ENCODE data around the gene GHDC. TPM values are rescaled to one million over a fixed set of nuclear protein-coding genes. Genes with fewer than 3 reads are reported as not detected.
A peak's percentile ranks its signal among the peaks of the same experiment; 100 is the strongest.

GHDC gene
- total RNA-seq, 1 experiment from 2014 or later: 8.5 TPM

DNA sequence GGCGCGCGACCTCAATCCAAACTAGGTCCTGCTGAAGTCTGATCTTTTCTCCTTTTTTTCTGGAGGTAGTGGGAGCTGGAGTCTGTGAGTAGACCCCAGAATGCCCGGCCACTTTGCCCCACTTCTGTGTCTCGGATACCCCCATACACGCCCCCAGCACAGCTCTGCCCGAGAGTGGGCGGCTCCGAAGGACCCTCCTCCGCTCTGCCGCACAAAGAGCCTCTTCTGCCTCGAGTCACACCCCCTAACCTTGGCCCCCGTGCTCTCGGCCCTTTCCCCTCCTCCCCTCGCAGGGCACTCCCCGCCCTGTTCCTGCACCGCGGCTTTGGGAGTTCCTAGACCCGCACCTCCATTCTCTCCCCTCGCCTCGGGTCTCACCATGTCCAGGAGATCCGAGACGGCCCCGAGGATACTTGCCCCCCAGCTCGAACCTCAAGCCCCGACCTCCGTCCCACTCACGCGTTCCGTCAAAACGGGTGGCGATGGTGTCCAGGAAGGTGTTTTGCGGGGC, 13.8 kb downstream of the GHDC start:
- Histone ChIP-seq H3K23me2 (ENCODE audit: insufficient read length, low read depth, low read length, poor library complexity, severe bottlenecking) (peaks cover 21% of the 10 kb centered on the region), H3K23ac (ENCODE audit: insufficient read length, low read depth, low read length) (no peak overlapping the region), H4K8ac (replicated peaks; ENCODE audit: insufficient read length, low read depth, low read length) (no peak overlapping the region), H2BK120ac (ENCODE audit: low read depth, low read length, poor library complexity, severe bottlenecking) (no peak overlapping the region), H4K20me1 (ENCODE audit: control insufficient read depth, insufficient read depth, insufficient read length) (peaks cover 3% of the 10 kb centered on the region), H3K14ac (ENCODE audit: insufficient read depth, low read length) (no peak overlapping the region), H3K4ac (ENCODE audit: low read depth, low read length) (no peak overlapping the region), H3K27ac (ENCODE audit: insufficient read length, low read depth, low read length) (no peak overlapping the region), H4K91ac (ENCODE audit: insufficient read length, low read depth, low read length) (no peak overlapping the region), H3K56ac (ENCODE audit: insufficient read length, low read depth, low read length) (no peak overlapping the region), H3K4me2 (ENCODE audit: insufficient read depth, insufficient read length, low read length) (peak overlapping the region; percentile 60), H2AK5ac (ENCODE audit: insufficient read length, low read length) (no peak overlapping the region), H3K4me1 (ENCODE audit: insufficient read depth, low read length) (peaks cover 3% of the 10 kb centered on the region; the same call in 1 of the 2 replicates), H3K9ac (ENCODE audit: extremely low read depth, insufficient read length, low read length) (no peak overlapping the region), H3T11ph (ENCODE audit: low read length) (no peak overlapping the region), H3K18ac (ENCODE audit: insufficient read length, low read depth, low read length) (no peak overlapping the region), H2BK5ac (ENCODE audit: insufficient read length, low read length) (no peak overlapping the region), H2BK15ac (ENCODE audit: low read depth, low read length) (no peak overlapping the region), H3K79me2 (ENCODE audit: insufficient read depth, low read length) (no peaks in the 10 kb centered on the region), H2BK12ac (ENCODE audit: insufficient read length, low read depth, low read length) (no peak overlapping the region), H2AFZ (ENCODE audit: low read length) (no peak overlapping the region), H3K27me3 (ENCODE audit: insufficient read depth, low read length) (peaks cover 10% of the 10 kb centered on the region; the same call in 1 of the 2 replicates), H3K9me3 (ENCODE audit: control insufficient read depth, low read depth, low read length) (no peaks in the 10 kb centered on the region), H3K79me1 (ENCODE audit: insufficient read depth, low read depth, low read length, poor library complexity, severe bottlenecking) (no peaks in the 10 kb centered on the region), H2BK20ac (ENCODE audit: low read depth, low read length, poor library complexity, severe bottlenecking) (no peak overlapping the region), H4K5ac (ENCODE audit: insufficient read length, low read depth, low read length) (no peak overlapping the region)
- TF ChIP-seq, protein P1, sequence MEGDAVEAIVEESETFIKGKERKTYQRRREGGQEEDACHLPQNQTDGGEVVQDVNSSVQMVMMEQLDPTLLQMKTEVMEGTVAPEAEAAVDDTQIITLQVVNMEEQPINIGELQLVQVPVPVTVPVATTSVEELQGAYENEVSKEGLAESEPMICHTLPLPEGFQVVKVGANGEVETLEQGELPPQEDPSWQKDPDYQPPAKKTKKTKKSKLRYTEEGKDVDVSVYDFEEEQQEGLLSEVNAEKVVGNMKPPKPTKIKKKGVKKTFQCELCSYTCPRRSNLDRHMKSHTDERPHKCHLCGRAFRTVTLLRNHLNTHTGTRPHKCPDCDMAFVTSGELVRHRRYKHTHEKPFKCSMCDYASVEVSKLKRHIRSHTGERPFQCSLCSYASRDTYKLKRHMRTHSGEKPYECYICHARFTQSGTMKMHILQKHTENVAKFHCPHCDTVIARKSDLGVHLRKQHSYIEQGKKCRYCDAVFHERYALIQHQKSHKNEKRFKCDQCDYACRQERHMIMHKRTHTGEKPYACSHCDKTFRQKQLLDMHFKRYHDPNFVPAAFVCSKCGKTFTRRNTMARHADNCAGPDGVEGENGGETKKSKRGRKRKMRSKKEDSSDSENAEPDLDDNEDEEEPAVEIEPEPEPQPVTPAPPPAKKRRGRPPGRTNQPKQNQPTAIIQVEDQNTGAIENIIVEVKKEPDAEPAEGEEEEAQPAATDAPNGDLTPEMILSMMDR (conservative IDR thresholded peaks at IDR 0.05): no peak
- Mint-ChIP-seq H3K9me3 (no peaks in the 10 kb centered on the region; a peak in 1 of 5 replicates), H3K36me3 (ENCODE audit: insufficient read depth in 1 of 3, low read depth in 3 of 3) (no peaks in the 10 kb centered on the region; a peak in 1 of 7 replicates), H3K27ac (no peak overlapping the region; a peak in 1 of 7 replicates), H3K4me3 (peak overlapping the region; percentile 63 to 87), H3K4me1 (peaks cover 19 to 33% of the 10 kb centered on the region in 2 experiments), H3K27me3 (ENCODE audit: low read depth) (peaks cover 68% of the 10 kb centered on the region)
- DNase-seq: peak; percentile 64
- WGBS (ENCODE audit: extremely low coverage, insufficient read length, low lambda C conversion rate): no CpG with 5 or more reads among the region's 33 CpGs
